SU-DHL-6 (cell line): Measurements from ENCODE around the gene GCM1.

Experiments used
- H2AFZ ChIP-seq: fragments of 200-600 bp; sonication (generic); 2 replicates; pipeline ENCODE4 v1.6.1; 2014; ENCODE audit warnings: low read depth, mild to moderate bottlenecking, moderate library complexity, mixed read lengths, antibody characterized with exemption, low read length; ENCODE audit not compliant: severe bottlenecking
- H3F3A ChIP-seq: fragments of 200-600 bp; shearing (Covaris generic); 2 replicates; pipeline ENCODE4 v1.6.0; 2016; ENCODE audit warnings: antibody characterized with exemption, mild to moderate bottlenecking; ENCODE audit not compliant: insufficient read depth
- H3K27ac ChIP-seq: fragments of 200-600 bp; sonication (generic); 2 replicates; pipeline ENCODE4 v1.5.1; 2016; ENCODE audit warnings: low read depth, mild to moderate bottlenecking, low read length, moderate library complexity, mixed read lengths
- H3K27me3 ChIP-seq: fragments of 200-600 bp; sonication (generic), shearing (Covaris generic); 2 replicates; pipeline ENCODE4 v1.6.0; 2014; ENCODE audit warnings: mild to moderate bottlenecking, low read length
- H3K36me3 ChIP-seq: fragments of 200-600 bp; sonication (generic); 2 replicates; pipeline ENCODE4 v1.6.1; 2014; ENCODE audit warnings: mild to moderate bottlenecking, low read length, mixed read lengths
- H3K4me2 ChIP-seq: fragments of 300-600, 200-600 bp; shearing (Covaris generic), sonication (generic); 2 replicates; pipeline ENCODE4 v1.6.0; 2014; ENCODE audit warnings: low read length, low read depth, mild to moderate bottlenecking; ENCODE audit not compliant: poor library complexity, severe bottlenecking
- H3K4me3 ChIP-seq: fragments of 200-600 bp; sonication (generic); 2 replicates; pipeline ENCODE4 v1.5.1; 2014; ENCODE audit warnings: antibody characterized with exemption, low read length, mild to moderate bottlenecking, mixed read lengths; ENCODE audit not compliant: insufficient read depth, poor library complexity, severe bottlenecking
- H3K79me2 ChIP-seq: fragments of 200-600 bp; sonication (generic); 2 replicates; pipeline ENCODE4 v1.6.1; 2014; ENCODE audit warnings: mild to moderate bottlenecking, low read length, moderate library complexity; ENCODE audit not compliant: insufficient read depth
- H3K9ac ChIP-seq: fragments of 200-600 bp; sonication (generic); 2 replicates; pipeline ENCODE4 v1.7.0; 2014; ENCODE audit warnings: mild to moderate bottlenecking, low read length
- H3K9me2 ChIP-seq: fragments of 200-600 bp; sonication (generic); replicated peaks from 2 replicates; pipeline ENCODE4 v1.6.1; 2014; ENCODE audit warnings: low read length; ENCODE audit not compliant: insufficient read depth
- H3K9me3 ChIP-seq: fragments of 200-600 bp; sonication (generic); 2 replicates; pipeline ENCODE4 v1.6.1; 2014; ENCODE audit warnings: low read length, mixed read lengths; ENCODE audit not compliant: insufficient read depth
- H4K20me1 ChIP-seq: fragments of 200-600 bp; sonication (generic); 2 replicates; pipeline ENCODE4 v1.6.1; 2014; ENCODE audit warnings: low read depth, mild to moderate bottlenecking, antibody characterized with exemption, low read length, moderate library complexity, mixed read lengths
- EZH2phosphoT487 ChIP-seq: fragments of 200-600 bp; sonication (generic), shearing (Covaris generic); conservative IDR thresholded peaks from 2 replicates; pipeline ENCODE4 v1.6.1; 2018; ENCODE audit warnings: mild to moderate bottlenecking, antibody characterized with exemption, low read length, moderate library complexity, mixed read lengths
- TF ChIP-seq, protein P1 (sequence below): fragments of 200-600 bp; sonication (generic); IDR thresholded peaks from one replicate; pipeline ENCODE4 v1.5.1; 2017; ENCODE audit warnings: antibody characterized with exemption, mild to moderate bottlenecking, low read length, moderate library complexity; ENCODE audit not compliant: insufficient read depth, poor library complexity, severe bottlenecking

GCM1 gene

DNA sequence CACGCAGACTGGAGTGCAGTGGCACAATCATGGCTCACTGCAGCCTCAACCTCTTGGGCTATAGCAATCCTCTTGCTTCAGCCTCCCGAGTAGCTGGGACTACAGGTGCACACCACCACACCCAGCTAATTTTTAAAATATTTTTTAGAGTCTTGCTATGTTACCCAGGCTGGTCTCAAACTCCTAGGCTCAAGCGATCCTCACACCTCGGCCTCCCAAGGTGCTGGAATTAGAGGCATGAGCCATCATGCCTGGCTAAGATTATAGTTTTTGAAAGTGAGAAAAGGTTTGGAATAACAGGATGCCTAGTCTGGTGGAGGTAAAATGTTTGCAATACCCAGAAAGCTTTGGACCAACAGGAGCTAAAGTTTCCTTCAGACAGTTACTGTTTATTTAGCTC is 23.4 kb downstream of the GCM1 start:
- no peaks in the 10 kb centered on the region for H3K9me2 ChIP-seq
- H3K4me2 ChIP-seq, result no peak overlapping the region
- no peak overlapping the region for H2AFZ ChIP-seq
- no peak overlapping the region for H3K4me3 ChIP-seq
- H3K9ac ChIP-seq, result no peak overlapping the region
- H4K20me1 ChIP-seq, result no peaks in the 10 kb centered on the region
- H3K79me2 ChIP-seq, result no peaks in the 10 kb centered on the region
- no peak overlapping the region for H3K27ac ChIP-seq
- no peaks in the 10 kb centered on the region for H3K36me3 ChIP-seq
- H3K9me3 ChIP-seq, result no peaks in the 10 kb centered on the region
- TF ChIP-seq EZH2phosphoT487, result no peak
- TF ChIP-seq, protein P1, sequence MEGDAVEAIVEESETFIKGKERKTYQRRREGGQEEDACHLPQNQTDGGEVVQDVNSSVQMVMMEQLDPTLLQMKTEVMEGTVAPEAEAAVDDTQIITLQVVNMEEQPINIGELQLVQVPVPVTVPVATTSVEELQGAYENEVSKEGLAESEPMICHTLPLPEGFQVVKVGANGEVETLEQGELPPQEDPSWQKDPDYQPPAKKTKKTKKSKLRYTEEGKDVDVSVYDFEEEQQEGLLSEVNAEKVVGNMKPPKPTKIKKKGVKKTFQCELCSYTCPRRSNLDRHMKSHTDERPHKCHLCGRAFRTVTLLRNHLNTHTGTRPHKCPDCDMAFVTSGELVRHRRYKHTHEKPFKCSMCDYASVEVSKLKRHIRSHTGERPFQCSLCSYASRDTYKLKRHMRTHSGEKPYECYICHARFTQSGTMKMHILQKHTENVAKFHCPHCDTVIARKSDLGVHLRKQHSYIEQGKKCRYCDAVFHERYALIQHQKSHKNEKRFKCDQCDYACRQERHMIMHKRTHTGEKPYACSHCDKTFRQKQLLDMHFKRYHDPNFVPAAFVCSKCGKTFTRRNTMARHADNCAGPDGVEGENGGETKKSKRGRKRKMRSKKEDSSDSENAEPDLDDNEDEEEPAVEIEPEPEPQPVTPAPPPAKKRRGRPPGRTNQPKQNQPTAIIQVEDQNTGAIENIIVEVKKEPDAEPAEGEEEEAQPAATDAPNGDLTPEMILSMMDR, result no peak
- H3K27me3 ChIP-seq, result no peaks in the 10 kb centered on the region
- no peaks in the 10 kb centered on the region for H3F3A ChIP-seq

DNA sequence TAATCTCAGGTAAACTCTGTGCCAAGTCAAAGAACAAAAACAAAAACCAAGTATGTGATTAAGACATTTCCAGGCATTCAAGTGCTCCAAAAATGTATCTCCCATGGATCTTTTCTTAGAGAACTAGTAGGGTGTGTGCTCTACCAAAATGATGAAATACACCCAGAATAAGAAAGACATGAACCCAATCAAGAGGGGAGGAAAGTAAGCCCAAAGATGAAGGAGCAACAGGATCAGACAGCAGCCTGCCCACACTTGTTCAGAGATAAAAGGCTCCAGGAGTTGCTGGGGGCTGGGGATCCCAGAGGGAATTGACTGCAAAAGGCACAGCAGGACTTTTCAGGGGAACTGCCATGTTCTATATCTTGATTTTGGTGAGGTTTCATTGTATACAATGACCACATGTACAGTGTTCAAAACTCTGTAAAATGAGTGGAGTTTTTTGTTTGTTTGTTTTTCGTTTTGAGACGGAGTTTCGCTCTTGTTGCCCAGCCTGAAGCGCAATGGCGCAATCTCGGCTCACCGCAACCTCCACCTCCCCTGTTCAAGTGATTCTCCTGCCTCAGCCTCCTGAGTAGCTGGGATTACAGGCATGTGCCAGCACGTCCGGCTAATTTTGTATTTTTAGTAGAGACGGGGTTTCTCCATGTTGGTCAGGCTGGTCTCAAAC is 24.4 kb downstream of the GCM1 start:
- Histone ChIP-seq H3K9ac (no peak overlapping the region), H3K79me2 (no peaks in the 10 kb centered on the region), H3K4me2 (no peak overlapping the region), H3K9me2 (no peaks in the 10 kb centered on the region), H3K27ac (no peak overlapping the region), H3K9me3 (no peaks in the 10 kb centered on the region), H4K20me1 (no peaks in the 10 kb centered on the region), H3K27me3 (no peaks in the 10 kb centered on the region), H2AFZ (no peak overlapping the region), H3K4me3 (no peak overlapping the region), H3F3A (no peaks in the 10 kb centered on the region), H3K36me3 (no peaks in the 10 kb centered on the region)
- no peak for TF ChIP-seq EZH2phosphoT487
- TF ChIP-seq, protein P1, result no peak

DNA sequence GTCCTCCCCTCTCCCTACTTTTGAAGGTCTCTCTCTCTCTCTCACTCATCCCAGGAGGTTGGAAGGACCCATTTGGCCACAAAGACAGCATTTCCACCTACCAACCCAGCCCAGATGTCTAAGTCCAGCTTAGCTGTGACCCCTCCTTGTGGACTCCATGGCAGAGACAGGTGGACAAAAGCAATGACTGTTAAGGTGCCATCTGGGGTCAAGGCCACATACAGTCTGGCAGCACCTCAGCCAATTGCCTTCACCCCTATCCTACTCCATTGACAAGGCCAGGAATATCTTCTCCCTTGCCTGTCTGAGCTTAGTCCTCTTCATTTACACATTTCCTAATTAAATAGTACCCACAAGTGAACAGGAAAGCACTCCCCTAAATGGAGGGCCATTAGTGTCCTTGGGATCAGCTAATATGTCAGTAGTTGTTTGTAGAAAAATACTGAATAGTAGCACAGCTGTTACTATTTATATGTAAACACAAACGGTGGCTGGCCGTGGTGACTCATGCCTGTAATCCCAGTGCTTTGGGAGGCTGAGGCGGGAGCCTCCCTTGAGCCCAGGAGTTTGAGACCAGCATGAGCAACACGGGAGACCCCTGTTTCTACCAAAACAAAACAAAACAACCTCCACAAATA is 28.8 kb downstream of the GCM1 start:
- H3K27ac ChIP-seq, result no peak overlapping the region
- H3K9me3 ChIP-seq, result no peaks in the 10 kb centered on the region
- no peaks in the 10 kb centered on the region for H3K27me3 ChIP-seq
- TF ChIP-seq, protein P1, result no peak
- no peak for TF ChIP-seq EZH2phosphoT487
- no peaks in the 10 kb centered on the region for H3K79me2 ChIP-seq
- no peak overlapping the region for H2AFZ ChIP-seq
- no peaks in the 10 kb centered on the region for H3F3A ChIP-seq
- H3K36me3 ChIP-seq, result no peaks in the 10 kb centered on the region
- no peaks in the 10 kb centered on the region for H3K9me2 ChIP-seq
- H3K4me3 ChIP-seq, result no peak overlapping the region
- H4K20me1 ChIP-seq, result no peaks in the 10 kb centered on the region
- no peak overlapping the region for H3K4me2 ChIP-seq
- no peak overlapping the region for H3K9ac ChIP-seq
